ENCODE data around the gene TMIGD1. TPM values are rescaled to one million over a fixed set of nuclear protein-coding genes. Genes with fewer than 3 reads are reported as not detected.

The TMIGD1 gene
- polyA plus RNA-seq, 1 donor (not counting 4 experiments of a cell fraction or from before 2014, with no cell fraction given), result not detected

GRCh38 chr17:30324723-30325122 lies 9.1 kb downstream of the TMIGD1 start:
- no peak for TF ChIP-seq EZH2 (IDR thresholded peaks at IDR 0.05; ENCODE audit: low read length)
- TF ChIP-seq, protein P1, sequence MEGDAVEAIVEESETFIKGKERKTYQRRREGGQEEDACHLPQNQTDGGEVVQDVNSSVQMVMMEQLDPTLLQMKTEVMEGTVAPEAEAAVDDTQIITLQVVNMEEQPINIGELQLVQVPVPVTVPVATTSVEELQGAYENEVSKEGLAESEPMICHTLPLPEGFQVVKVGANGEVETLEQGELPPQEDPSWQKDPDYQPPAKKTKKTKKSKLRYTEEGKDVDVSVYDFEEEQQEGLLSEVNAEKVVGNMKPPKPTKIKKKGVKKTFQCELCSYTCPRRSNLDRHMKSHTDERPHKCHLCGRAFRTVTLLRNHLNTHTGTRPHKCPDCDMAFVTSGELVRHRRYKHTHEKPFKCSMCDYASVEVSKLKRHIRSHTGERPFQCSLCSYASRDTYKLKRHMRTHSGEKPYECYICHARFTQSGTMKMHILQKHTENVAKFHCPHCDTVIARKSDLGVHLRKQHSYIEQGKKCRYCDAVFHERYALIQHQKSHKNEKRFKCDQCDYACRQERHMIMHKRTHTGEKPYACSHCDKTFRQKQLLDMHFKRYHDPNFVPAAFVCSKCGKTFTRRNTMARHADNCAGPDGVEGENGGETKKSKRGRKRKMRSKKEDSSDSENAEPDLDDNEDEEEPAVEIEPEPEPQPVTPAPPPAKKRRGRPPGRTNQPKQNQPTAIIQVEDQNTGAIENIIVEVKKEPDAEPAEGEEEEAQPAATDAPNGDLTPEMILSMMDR (optimal IDR thresholded peaks at IDR 0.05 in 1 of 3, IDR thresholded peaks at IDR 0.05 in 1 of 3, conservative IDR thresholded peaks at IDR 0.05 in 1 of 3; ENCODE audit: extremely low read depth in 1 of 3, insufficient read depth in 2 of 3, low read length in 3 of 3), result no peak
- no peaks in the 10 kb centered on the region for H3K9me1 ChIP-seq (ENCODE audit: control insufficient read depth, extremely low read depth, insufficient read depth, low read length)
- H3K4me3 ChIP-seq (ENCODE audit: control insufficient read depth in 2 of 3, extremely low read depth in 1 of 3, insufficient read depth in 2 of 3, low read depth in 1 of 3, low read length in 3 of 3), result no peak overlapping the region
- peaks cover 16% of the 10 kb centered on the region for H3K4me1 ChIP-seq (ENCODE audit: control insufficient read depth, extremely low read depth, insufficient read depth, low read length)
- no peaks in the 10 kb centered on the region for H4K20me1 ChIP-seq (ENCODE audit: control insufficient read depth, extremely low read depth, insufficient read depth, low read length)
- H3K27ac ChIP-seq (ENCODE audit: control insufficient read depth, insufficient read depth, low read length), result no peak overlapping the region
- dilution Hi-C loops (cut with MboI; ENCODE audit: extremely low pct_ligation_motif_present, low sequenced_read_pairs), result loop anchor here (10.0 kb wide), 1 partner anchor 130 kb away; no protein-coding TSS in a partner anchor
- no peak for FAIRE-seq
- no peaks in the 10 kb centered on the region for H3K9me3 ChIP-seq (ENCODE audit: control insufficient read depth, low read depth, low read length)
- H2AFZ ChIP-seq (ENCODE audit: control insufficient read depth, low read length), result no peak overlapping the region
- DNase-seq (ENCODE audit: low read depth, low spot score), result no peak
- H3K27me3 ChIP-seq (ENCODE audit: control insufficient read depth, extremely low read depth, insufficient read depth, low read length), result peaks cover 34% of the 10 kb centered on the region
- H3K79me2 ChIP-seq (ENCODE audit: control insufficient read depth, insufficient read depth, low read length), result no peaks in the 10 kb centered on the region
- H3K4me2 ChIP-seq (ENCODE audit: control insufficient read depth, extremely low read depth, insufficient read depth, low read depth, low read length), result no peak overlapping the region
- no peak overlapping the region for H3K9ac ChIP-seq (ENCODE audit: control insufficient read depth, extremely low read depth, insufficient read depth, low read length)
- H3K36me3 ChIP-seq (ENCODE audit: control insufficient read depth in 2 of 2, extremely low read depth in 1 of 2, insufficient read depth in 2 of 2, low read length in 2 of 2), result no peaks in the 10 kb centered on the region

DNA sequence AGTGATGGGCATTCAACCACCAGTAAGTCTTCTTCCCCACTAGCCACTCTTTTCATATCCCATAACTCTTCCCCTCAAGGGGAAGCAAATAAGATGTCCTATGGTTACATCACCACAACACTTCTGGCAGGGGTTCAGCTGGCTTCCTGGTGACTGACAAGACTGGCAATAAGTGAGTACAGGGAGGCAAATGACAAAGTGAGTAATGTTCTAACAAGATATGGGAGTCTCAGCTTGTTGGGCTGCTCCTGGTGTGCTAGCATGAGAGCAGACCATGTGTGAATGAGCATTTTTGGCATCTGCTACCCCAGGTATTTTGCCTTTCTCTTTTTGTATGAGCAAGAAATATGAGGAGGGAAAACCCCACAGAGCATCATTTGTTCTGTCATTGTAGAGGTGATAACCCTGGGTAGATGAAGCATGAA lies 9.9 kb downstream of the TMIGD1 start:
- no peak overlapping the region for H3K27ac ChIP-seq (ENCODE audit: control insufficient read depth, insufficient read depth, low read length)
- dilution Hi-C loops (cut with MboI; ENCODE audit: extremely low pct_ligation_motif_present, low sequenced_read_pairs), result loop anchor here (10.0 kb wide), 1 partner anchor 129 kb away; no protein-coding TSS in a partner anchor
- FAIRE-seq, result peak; percentile 69
- H3K9me3 ChIP-seq (ENCODE audit: control insufficient read depth, low read depth, low read length), result no peaks in the 10 kb centered on the region
- peak overlapping the region; percentile 51 for H3K4me2 ChIP-seq (ENCODE audit: control insufficient read depth, extremely low read depth, insufficient read depth, low read depth, low read length)
- H3K4me1 ChIP-seq (ENCODE audit: control insufficient read depth, extremely low read depth, insufficient read depth, low read length), result peaks cover 16% of the 10 kb centered on the region
- no peaks in the 10 kb centered on the region for H3K36me3 ChIP-seq (ENCODE audit: control insufficient read depth in 2 of 2, extremely low read depth in 1 of 2, insufficient read depth in 2 of 2, low read length in 2 of 2)
- no peaks in the 10 kb centered on the region for H4K20me1 ChIP-seq (ENCODE audit: control insufficient read depth, extremely low read depth, insufficient read depth, low read length)
- DNase-seq (ENCODE audit: low read depth, low spot score), result no peak
- no peak overlapping the region for H3K9ac ChIP-seq (ENCODE audit: control insufficient read depth, extremely low read depth, insufficient read depth, low read length)
- H3K4me3 ChIP-seq (ENCODE audit: control insufficient read depth in 2 of 3, extremely low read depth in 1 of 3, insufficient read depth in 2 of 3, low read depth in 1 of 3, low read length in 3 of 3), result no peak overlapping the region
- no peak overlapping the region for H2AFZ ChIP-seq (ENCODE audit: control insufficient read depth, low read length)
- no peak for TF ChIP-seq EZH2 (IDR thresholded peaks at IDR 0.05; ENCODE audit: low read length)
- TF ChIP-seq, protein P1 (optimal IDR thresholded peaks at IDR 0.05 in 1 of 3, IDR thresholded peaks at IDR 0.05 in 1 of 3, conservative IDR thresholded peaks at IDR 0.05 in 1 of 3; ENCODE audit: extremely low read depth in 1 of 3, insufficient read depth in 2 of 3, low read length in 3 of 3), result no peak
- H3K27me3 ChIP-seq (ENCODE audit: control insufficient read depth, extremely low read depth, insufficient read depth, low read length), result peaks cover 31% of the 10 kb centered on the region
- no peaks in the 10 kb centered on the region for H3K79me2 ChIP-seq (ENCODE audit: control insufficient read depth, insufficient read depth, low read length)
- no peaks in the 10 kb centered on the region for H3K9me1 ChIP-seq (ENCODE audit: control insufficient read depth, extremely low read depth, insufficient read depth, low read length)

Measured in keratinocyte (primary cell).